NK-92 treated with Interleukin-12 subunit alpha and Interleukin-12 subunit beta, amount 100 ng/mL, for 24 hours (cell line): ENCODE results near the gene CLIC5.
"Not testable (repeated sequence)": the region's sequence is repeated elsewhere in the genome, so short reads cannot be mapped to it uniquely, and the experiment has no call there.

Experiments used
- DNase-seq: peaks from one replicate; lab custom pipeline; 2025; lab: John Stamatoyannopoulos, UW

The CLIC5 gene

DNA sequence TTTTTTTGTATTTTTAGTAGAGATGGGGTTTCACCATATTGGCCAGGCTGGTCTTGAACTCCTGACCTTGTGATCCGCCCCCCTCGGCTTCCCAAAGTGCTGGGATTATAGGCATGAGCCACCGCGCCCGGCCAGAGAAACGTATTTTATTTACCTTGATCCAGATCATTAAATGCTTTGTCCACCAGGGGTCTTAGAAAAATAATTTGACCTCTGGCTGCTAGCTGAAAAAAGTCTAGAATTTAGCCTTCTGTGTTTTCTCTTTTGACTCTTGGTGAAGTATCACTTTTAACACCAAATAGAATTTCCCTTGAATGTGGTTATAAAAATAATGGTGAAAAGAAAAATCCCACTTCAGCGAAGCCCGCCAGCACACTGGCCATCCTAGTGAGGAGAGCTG, 89.2 kb downstream of the CLIC5 start:
- not testable (repeated sequence) for DNase-seq

- DNase-seq: no peak
Observed at GRCh38 chr6:45924763-45925342, 90.8 kb downstream of the CLIC5 start.

- peak; percentile 19 for DNase-seq
Observed at GRCh38 chr6:45923831-45924391, 91.7 kb downstream of the CLIC5 start.

DNA sequence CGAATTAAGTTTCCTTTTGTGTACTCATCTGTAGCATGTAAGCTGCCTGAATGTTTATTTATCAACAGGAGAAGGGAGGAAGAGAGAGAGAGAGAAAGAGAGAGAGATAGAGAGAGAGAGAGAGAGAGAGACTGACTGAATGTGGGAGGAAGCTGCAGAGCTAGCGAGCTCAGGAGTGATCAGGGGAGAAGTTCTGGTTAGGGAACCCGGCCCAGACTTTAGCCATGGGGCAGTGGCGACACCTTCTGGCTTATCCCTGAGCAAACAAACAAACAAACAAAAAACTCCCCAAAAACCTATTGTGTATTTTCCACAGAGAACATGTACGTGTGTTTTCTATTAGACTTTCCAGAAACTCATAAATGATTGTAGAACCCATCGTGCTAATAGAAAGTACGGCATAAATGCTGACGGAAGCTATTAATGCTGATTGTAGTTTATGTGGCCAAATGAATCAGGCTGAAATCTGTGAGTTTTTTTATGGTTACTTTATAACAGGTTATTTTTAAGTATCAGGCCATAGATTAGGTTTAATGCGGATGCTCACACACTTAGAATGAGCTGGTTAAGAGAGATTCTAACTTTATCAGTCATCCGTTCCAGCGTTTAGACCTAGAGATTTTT, 92.8 kb downstream of the CLIC5 start:
- peak; percentile 73 for DNase-seq

DNA sequence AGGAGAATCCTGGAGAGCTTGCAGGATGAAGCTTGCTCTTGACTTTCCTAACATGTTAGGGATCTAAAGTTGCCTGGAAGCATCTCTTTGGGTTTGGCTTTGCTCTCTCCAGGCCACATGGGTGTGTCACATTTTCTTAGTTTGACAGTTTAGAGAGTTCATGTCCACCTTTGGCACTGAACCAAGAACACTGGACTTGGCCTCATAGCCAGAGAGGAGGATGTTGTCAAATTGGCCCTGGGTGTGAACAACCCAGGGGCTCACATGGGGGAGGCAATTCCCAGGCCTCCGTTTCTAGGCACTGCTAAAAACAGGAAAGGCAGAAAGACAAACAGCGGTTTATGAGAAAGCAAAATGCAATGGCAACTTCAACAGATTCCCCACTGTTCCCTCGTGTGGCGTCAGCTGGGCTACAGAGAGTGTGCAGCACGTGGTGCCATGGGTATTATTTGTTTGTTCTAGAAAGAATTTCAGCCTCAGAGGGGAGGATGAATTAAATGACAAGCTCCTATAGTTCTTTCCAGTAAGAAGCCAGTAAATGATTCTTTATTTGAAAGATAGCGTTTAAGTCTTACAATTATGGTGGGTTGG, 93.9 kb downstream of the CLIC5 start:
- DNase-seq: no peak

DNA sequence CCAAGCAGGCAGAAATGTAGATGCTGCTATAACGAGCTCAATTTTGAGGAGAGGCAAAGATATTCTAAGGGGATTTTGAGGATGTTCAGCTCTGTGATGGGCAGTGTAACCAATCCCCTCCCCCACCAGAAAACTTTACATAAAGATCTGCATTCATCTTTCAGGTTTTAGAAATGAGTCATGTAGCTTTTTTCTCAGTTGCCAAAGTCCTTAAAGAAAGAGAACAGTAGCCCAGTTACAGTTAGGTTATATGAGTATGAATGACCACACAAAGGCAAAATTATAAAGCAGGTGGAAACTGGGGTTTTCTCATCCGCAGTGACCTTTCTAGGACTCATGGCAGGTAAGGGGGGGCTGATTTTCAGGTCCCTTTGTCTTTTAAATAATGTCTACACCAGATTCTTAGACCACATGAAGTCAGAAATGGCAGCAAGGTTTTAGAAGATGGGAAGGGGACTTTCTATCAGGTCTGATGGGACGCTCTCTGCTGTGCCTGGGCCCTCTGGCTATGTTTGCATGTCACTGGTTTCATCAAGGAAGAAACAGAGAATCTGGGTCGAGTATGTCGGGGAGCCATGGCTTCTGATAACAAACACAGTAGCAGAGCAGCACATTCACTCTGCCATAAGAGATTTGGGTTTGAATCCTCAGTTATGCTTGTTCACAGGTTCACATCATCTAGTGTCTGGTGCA, 94.7 kb downstream of the CLIC5 start:
- DNase-seq: peak; percentile 12

DNA sequence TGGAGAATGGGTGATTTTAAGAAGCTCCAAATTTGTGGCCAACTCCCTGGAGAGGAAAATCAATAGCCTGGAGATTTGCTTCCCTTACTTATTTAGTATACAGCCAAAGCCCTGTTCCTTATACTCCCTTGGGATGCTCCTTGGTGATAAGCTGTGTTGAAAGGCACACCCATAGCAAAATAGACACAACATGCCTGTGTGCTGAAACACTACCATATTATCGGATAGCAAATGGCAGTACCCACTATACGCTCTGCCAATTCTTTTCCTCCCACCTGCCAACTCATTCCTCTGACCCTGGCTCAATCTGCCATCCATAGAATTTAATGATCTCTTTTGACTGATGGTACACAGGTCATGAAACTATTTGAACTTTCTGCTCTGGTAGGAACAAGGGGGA, 98.2 kb downstream of the CLIC5 start:
- DNase-seq: no peak

GRCh38 chr6:45916692-45917091, 99.0 kb downstream of the CLIC5 start:
- DNase-seq: no peak

- no peak for DNase-seq
Observed at GRCh38 chr6:45915780-45916468, 99.7 kb downstream of the CLIC5 start.

- DNase-seq: no peak
Observed at GRCh38 chr6:45911691-45912090, 104.0 kb downstream of the CLIC5 start.

GRCh38 chr6:45903959-45904358, 111.7 kb downstream of the CLIC5 start:
- DNase-seq: no peak

DNA sequence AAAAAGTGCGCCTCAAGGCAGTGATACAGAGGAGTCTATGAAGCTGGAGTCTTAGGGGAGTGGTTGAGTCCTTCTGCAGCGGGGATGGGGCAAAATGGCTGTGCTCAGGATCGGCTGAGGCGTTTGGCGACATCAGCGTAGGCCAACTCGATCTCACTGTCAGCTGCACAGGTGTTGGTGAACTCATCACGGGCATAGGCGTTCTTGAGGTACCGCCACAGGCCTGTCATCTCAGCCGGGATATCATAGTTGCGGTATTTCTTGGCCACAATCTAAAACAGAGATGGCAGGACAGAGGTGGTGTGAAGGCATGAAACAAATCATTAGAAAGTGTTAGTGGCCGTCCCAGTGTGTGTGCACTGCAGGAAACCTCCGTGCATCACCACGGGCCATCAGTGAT, 112.7 kb downstream of the CLIC5 start:
- no peak for DNase-seq

DNA sequence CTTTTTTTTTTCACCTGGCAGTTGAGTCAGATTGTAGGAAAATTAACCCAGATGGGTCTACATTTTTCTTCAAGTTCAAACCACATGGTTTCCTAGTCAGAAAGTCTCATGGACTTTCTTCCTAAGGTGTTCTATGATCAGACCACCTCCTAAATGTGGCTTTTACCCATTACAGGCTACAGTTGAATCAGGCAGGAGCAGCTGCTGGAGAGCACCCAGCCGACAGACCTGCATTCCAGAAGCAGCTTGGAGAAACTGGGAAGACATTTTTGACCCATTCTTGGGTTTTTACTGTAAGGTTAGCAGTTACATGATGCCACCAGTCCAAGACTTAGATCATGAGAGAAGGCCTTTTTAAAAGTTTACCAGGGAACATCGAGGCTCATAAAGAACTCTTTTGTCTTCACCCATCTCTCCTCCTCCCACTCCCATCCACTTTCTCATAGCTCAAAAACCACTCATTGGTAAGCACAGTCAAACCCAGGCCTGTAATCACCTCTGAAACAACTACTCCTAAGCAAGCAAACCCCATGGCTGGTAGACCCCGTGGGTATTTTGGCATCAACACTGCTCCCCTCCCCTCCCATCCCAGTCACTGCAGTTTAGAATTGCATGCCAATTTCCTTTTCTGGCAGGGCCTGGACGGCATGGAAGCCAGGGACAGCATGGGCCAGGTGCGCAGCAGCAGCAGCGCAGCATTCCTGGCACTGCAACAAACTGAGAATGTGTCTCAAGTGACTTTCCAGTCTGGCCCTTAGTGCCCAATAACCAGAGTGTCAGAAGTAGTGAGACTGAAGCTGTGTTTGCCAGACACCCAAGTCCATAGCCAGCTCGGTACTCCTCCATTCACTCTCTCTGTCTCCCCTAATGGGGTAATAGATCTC, 113.7 kb downstream of the CLIC5 start:
- no peak for DNase-seq

GRCh38 chr6:45900808-45901752, 114.6 kb downstream of the CLIC5 start:
- no peak for DNase-seq

DNA sequence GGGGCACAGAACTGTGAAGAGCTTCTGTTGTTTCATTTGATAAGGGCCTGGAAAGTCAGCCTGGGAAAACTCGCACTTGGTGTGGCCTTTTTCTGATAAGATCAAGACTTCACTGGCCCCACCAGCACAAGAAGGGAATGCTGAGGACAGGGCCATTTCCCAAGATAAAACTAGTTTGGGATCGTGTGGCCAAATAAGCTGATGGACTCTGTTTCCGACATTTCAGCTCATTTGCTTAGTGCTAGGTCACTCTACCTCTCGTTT, 116.0 kb downstream of the CLIC5 start:
- no peak for DNase-seq

DNA sequence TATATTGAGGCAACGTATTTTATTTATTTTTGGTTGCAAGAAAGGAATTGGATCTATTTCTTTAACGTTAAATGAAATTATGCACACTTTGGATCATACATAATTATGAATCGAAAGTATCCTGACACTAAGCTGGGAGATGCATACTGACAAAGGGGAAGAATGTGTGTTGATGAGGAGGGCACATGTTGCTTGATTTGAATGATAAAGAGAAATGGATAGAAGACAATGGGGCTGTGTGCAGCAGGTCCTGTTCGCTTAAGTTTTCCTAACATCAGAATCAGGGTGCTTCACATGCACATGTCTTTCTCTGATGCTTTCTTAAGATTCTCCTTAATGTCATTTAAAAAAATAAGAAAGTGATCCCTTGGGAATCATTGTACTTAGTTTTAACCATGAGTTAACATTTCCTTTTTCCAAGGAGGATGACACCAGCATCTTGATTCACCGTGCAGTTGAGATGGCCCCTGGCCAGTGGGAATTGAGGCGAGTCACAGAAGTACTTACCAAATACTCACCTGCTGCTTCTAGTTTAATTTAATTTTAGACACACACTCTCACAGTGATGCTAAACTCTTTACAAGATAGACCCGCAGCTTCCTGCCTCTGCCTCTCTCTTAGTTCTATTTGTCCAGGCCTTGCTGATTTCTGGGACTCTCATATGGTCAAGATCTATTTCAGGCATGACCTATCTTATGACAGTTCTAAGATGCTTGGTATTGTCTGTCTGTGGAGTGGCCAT, 116.5 kb downstream of the CLIC5 start:
- DNase-seq: no peak

GRCh38 chr6:45896783-45897441, 118.7 kb downstream of the CLIC5 start:
- DNase-seq: peak; percentile 30

GRCh38 chr6:45895569-45895968, 120.1 kb downstream of the CLIC5 start:
- peak; percentile 3 for DNase-seq

DNA sequence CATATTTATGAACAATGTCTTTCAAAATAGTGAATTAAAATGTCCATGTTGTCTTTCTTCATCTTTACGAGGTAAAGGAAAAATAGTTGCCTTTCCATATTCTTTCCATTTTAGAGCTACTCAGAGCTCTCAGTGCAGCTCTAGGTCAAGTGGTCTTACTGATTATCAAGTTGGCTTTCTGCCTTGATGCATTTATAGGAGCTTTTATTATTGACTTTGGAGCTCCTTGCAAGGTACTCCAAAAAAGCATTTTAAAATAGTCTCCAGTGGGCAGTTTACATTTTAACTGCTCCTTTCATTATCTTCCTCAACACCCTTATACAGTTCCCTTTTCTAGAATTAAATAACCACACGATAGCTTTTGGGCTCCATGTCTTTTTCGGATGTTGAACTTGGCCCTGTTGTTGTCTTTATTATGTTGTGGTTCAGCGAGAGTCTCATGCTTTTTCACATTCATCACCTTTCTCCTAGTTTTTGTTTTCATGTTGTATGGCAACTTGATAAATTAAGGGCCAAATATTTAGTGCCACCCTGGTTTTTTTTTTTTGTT, 122.9 kb downstream of the CLIC5 start:
- no peak for DNase-seq
